RWPE2 (cell line): ENCODE data around the gene CFAP46.
A peak's percentile ranks its signal among the peaks of the same experiment; 100 is the strongest.

Source experiments
- ATAC-seq: fragments of 200-7000 bp; cut with Tn5 transposase; 3 replicates; pipeline ENCODE4 v1.9.1; 2021; ENCODE audit warnings: low read depth
- DNase-seq: peaks from one replicate; pipeline ENCODE4 v3.0.0-alpha.2; 2020; ENCODE audit warnings: low spot score
- H3K27ac ChIP-seq: fragments of 450-650 bp; 2 replicates; pipeline ENCODE4 v1.5.1; 2017; ENCODE audit warnings: mild to moderate bottlenecking; ENCODE audit not compliant: poor library complexity, severe bottlenecking
- H3K27me3 ChIP-seq: fragments of 250-450 bp; sonication (Bioruptor Pico); 2 replicates; pipeline ENCODE4 v1.5.1; 2021; ENCODE audit warnings: mild to moderate bottlenecking, moderate library complexity; ENCODE audit not compliant: insufficient read depth, poor library complexity, severe bottlenecking
- H3K36me3 ChIP-seq: fragments of 250-450 bp; sonication (Bioruptor Pico); 2 replicates; pipeline ENCODE4 v1.5.1; 2020; ENCODE audit warnings: low read depth, mild to moderate bottlenecking, moderate library complexity
- H3K4me1 ChIP-seq: fragments of 250-450 bp; sonication (Bioruptor Pico); 2 replicates; pipeline ENCODE4 v1.5.1; 2021; ENCODE audit warnings: mild to moderate bottlenecking, moderate library complexity; ENCODE audit not compliant: insufficient read depth, poor library complexity, severe bottlenecking
- H3K4me3 ChIP-seq: fragments of 250-450 bp; sonication (Bioruptor Pico); 2 replicates; pipeline ENCODE4 v1.5.1; 2021; ENCODE audit warnings: mild to moderate bottlenecking, moderate library complexity; ENCODE audit not compliant: severe bottlenecking
- H3K9me3 ChIP-seq: fragments of 250-450 bp; sonication (Bioruptor Pico); 2 replicates; pipeline ENCODE4 v1.5.1; 2021; ENCODE audit warnings: mild to moderate bottlenecking, moderate library complexity; ENCODE audit not compliant: severe bottlenecking
- CTCF ChIP-seq: fragments of 450-650 bp; IDR thresholded peaks from one replicate; pipeline ENCODE4 v1.5.1; 2017; ENCODE audit warnings: mild to moderate bottlenecking, moderate library complexity; ENCODE audit not compliant: poor library complexity, severe bottlenecking

The CFAP46 gene

GRCh38 chr10:132988988-132989387, 46.6 kb upstream of the CFAP46 start:
- DNase-seq (no peak), ATAC-seq (no peak)
- TF ChIP-seq CTCF: no peak
- Histone ChIP-seq H3K27ac (no peak overlapping the region), H3K9me3 (no peaks in the 10 kb centered on the region), H3K36me3 (no peaks in the 10 kb centered on the region), H3K4me3 (no peak overlapping the region), H3K4me1 (no peaks in the 10 kb centered on the region), H3K27me3 (peaks cover 12% of the 10 kb centered on the region)

- H3K27me3 ChIP-seq: peaks cover 12% of the 10 kb centered on the region
- DNase-seq: no peak
- no peak for TF ChIP-seq CTCF
- H3K27ac ChIP-seq: no peak overlapping the region
- peak; percentile 44; the same call in 2 of the 3 replicates for ATAC-seq
- no peaks in the 10 kb centered on the region for H3K9me3 ChIP-seq
- no peaks in the 10 kb centered on the region for H3K4me1 ChIP-seq
- H3K4me3 ChIP-seq: no peak overlapping the region
- no peaks in the 10 kb centered on the region for H3K36me3 ChIP-seq
Measured at GRCh38 chr10:132987671-132988571, 45.6 kb upstream of the CFAP46 start.

- peaks cover 12% of the 10 kb centered on the region for H3K27me3 ChIP-seq
- no peak for TF ChIP-seq CTCF
- DNase-seq: no peak
- H3K4me3 ChIP-seq: no peak overlapping the region
- no peaks in the 10 kb centered on the region for H3K9me3 ChIP-seq
- H3K4me1 ChIP-seq: no peaks in the 10 kb centered on the region
- no peak for ATAC-seq
- no peaks in the 10 kb centered on the region for H3K36me3 ChIP-seq
- H3K27ac ChIP-seq: no peak overlapping the region
Measured at GRCh38 chr10:132986978-132987377, 44.6 kb upstream of the CFAP46 start.

GRCh38 chr10:132986576-132986975, 44.2 kb upstream of the CFAP46 start:
- ATAC-seq (no peak), DNase-seq (no peak)
- no peak for TF ChIP-seq CTCF
- Histone ChIP-seq H3K4me1 (no peaks in the 10 kb centered on the region), H3K27ac (no peak overlapping the region), H3K27me3 (peaks cover 12% of the 10 kb centered on the region), H3K4me3 (no peak overlapping the region), H3K36me3 (no peaks in the 10 kb centered on the region), H3K9me3 (no peaks in the 10 kb centered on the region)

- Histone ChIP-seq H3K36me3 (no peaks in the 10 kb centered on the region), H3K9me3 (no peaks in the 10 kb centered on the region), H3K4me1 (no peaks in the 10 kb centered on the region), H3K27me3 (peaks cover 12% of the 10 kb centered on the region), H3K4me3 (no peak overlapping the region), H3K27ac (no peak overlapping the region)
- TF ChIP-seq CTCF: no peak
- ATAC-seq: no peak
- no peak for DNase-seq
Measured at GRCh38 chr10:132986076-132986475, 43.7 kb upstream of the CFAP46 start.
